PC-9 (cell line): ENCODE measurements around the gene GNG4.

Source experiments
- EZH2 ChIP-seq: fragments of 200-600 bp; sonication (generic); IDR thresholded peaks from 2 replicates; pipeline ENCODE4 v1.8.0; 2017; ENCODE audit warnings: antibody characterized with exemption, low read depth
- TF ChIP-seq, protein P1 (sequence below): fragments of 200-600 bp; sonication (generic); conservative IDR thresholded peaks from 2 replicates; pipeline ENCODE4 v1.6.1; 2017; ENCODE audit warnings: mixed run types, antibody characterized with exemption, mild to moderate bottlenecking, moderate library complexity

DNA sequence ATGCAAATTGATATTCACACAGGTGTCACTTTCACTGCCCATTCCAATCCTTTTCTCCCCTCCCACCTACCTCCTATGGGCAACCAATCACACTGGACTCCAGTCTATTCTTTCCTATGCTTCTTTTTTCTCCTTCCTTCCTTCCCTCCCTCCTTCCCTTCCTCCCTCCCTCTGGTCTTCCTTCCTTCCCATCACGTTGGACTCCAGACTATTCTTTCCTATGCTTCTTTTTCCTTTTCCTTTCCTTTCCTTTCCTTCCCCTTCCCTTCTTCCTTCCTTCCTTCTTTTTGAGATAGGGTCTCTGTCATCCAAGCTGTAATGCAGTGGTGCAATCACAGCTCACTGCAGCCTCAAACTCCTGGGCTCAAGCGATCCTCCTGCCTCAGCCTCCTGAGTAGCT lies 64.6 kb downstream of the GNG4 start:
- TF ChIP-seq, protein P1, sequence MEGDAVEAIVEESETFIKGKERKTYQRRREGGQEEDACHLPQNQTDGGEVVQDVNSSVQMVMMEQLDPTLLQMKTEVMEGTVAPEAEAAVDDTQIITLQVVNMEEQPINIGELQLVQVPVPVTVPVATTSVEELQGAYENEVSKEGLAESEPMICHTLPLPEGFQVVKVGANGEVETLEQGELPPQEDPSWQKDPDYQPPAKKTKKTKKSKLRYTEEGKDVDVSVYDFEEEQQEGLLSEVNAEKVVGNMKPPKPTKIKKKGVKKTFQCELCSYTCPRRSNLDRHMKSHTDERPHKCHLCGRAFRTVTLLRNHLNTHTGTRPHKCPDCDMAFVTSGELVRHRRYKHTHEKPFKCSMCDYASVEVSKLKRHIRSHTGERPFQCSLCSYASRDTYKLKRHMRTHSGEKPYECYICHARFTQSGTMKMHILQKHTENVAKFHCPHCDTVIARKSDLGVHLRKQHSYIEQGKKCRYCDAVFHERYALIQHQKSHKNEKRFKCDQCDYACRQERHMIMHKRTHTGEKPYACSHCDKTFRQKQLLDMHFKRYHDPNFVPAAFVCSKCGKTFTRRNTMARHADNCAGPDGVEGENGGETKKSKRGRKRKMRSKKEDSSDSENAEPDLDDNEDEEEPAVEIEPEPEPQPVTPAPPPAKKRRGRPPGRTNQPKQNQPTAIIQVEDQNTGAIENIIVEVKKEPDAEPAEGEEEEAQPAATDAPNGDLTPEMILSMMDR: no peak
- no peak for TF ChIP-seq EZH2
